ENCODE results near the gene MS4A7. TPM values are rescaled to one million over a fixed set of nuclear protein-coding genes. Genes with fewer than 3 reads are reported as not detected.

MS4A7 gene
- total and polyA plus RNA-seq, 2 of the 4 experiments (the other 2 are of a cell fraction), result not detected

- H3K18ac ChIP-seq (ENCODE audit: low read depth, low read length), result no peak overlapping the region
- CTCF ChIA-PET, result interaction anchor here (0.7 kb wide), 1 partner anchor 16 kb away, joined by 4 read pairs; no protein-coding TSS in a partner anchor
- no peak overlapping the region for H3K23ac ChIP-seq (ENCODE audit: low read depth, low read length)
- POLR2A ChIA-PET (ENCODE audit: unreplicated experiment), result no interaction called here
- no peaks in the 10 kb centered on the region for H3K79me1 ChIP-seq (ENCODE audit: low read depth in 1 of 2, low read length in 2 of 2)
- WGBS, 2 experiments (ENCODE audit: extremely low coverage in 2 of 2, insufficient read length in 1 of 2), result no CpG with 5 or more reads among the region's 2 CpGs
- intact Hi-C loops (cut with micrococcal nuclease), result no loop called here
- H4K5ac ChIP-seq (ENCODE audit: low read depth, low read length), result no peak overlapping the region
- H2BK15ac ChIP-seq (ENCODE audit: low read depth, low read length), result no peak overlapping the region
- H3K14ac ChIP-seq (replicated peaks; ENCODE audit: low read depth, low read length), result no peak overlapping the region
- H2AFZ ChIP-seq (replicated peaks; ENCODE audit: low read length, poor library complexity), result no peak overlapping the region
- BruUV-seq (replicated peaks), result no TSS peak
- ATAC-seq (ENCODE audit: low read depth) (peak; percentile 46), DNase-seq (peak; percentile 13)
- no peak overlapping the region for H2AK9ac ChIP-seq (replicated peaks; ENCODE audit: low read depth, low read length, poor library complexity)
- H3K4me2 ChIP-seq (ENCODE audit: low read depth, low read length), result no peak overlapping the region
- H3K56ac ChIP-seq (ENCODE audit: extremely low read depth, insufficient read depth, low read length), result no peak overlapping the region
- dilution Hi-C loops (cut with HindIII; ENCODE audit: low sequenced_read_pairs, unreplicated experiment), result no loop called here
- H3K4me3 ChIP-seq (ENCODE audit: insufficient read depth, low read depth, low read length), result no peak overlapping the region
- H3K27me3 ChIP-seq (ENCODE audit: control insufficient read depth, insufficient read depth, low read length), result no peaks in the 10 kb centered on the region
- no peaks in the 10 kb centered on the region for H3K4me1 ChIP-seq (ENCODE audit: control insufficient read depth, insufficient read depth, low read length)
- H3K27ac ChIP-seq (ENCODE audit: insufficient read depth, low read length), result no peak overlapping the region
- H2BK120ac ChIP-seq (ENCODE audit: low read depth, low read length), result no peak overlapping the region
- in situ Hi-C loops (cut with MboI; ENCODE audit: low sequenced_read_pairs), result no loop called here
- H3K4ac ChIP-seq (ENCODE audit: low read depth, low read length), result no peak overlapping the region
- H4K20me1 ChIP-seq (ENCODE audit: insufficient read depth, low read length), result no peaks in the 10 kb centered on the region
- no peaks in the 10 kb centered on the region for H3K9me1 ChIP-seq (ENCODE audit: insufficient read depth, low read length)
- H3K9me3 ChIP-seq (ENCODE audit: control insufficient read depth, insufficient read depth, low read length), result no peaks in the 10 kb centered on the region; the same call in 1 of the 2 replicates
- no peak overlapping the region for H2AK5ac ChIP-seq (ENCODE audit: low read depth, low read length)
- no peak overlapping the region for H3K9ac ChIP-seq (ENCODE audit: low read depth, low read length)
- no peak overlapping the region for H2BK5ac ChIP-seq (ENCODE audit: low read depth, low read length, poor library complexity, severe bottlenecking)
- H4K91ac ChIP-seq (ENCODE audit: insufficient read depth, low read depth, low read length), result no peak overlapping the region
- H3K36me3 ChIP-seq (ENCODE audit: control insufficient read depth, insufficient read depth, low read length), result no peaks in the 10 kb centered on the region
- no peak overlapping the region for H2BK20ac ChIP-seq (ENCODE audit: low read depth, low read length)
- no peak overlapping the region for H4K8ac ChIP-seq (ENCODE audit: low read depth in 2 of 2, low read length in 2 of 2)
- no peak for TF ChIP-seq RFX5 (IDR thresholded peaks at IDR 0.05; ENCODE audit: low read depth, low read length)
- no peak for TF ChIP-seq CEBPB (IDR thresholded peaks at IDR 0.05; ENCODE audit: low read depth, low read length)
- TF ChIP-seq CTCF (conservative IDR thresholded peaks at IDR 0.05; ENCODE audit: low read depth, low read length), result peak; percentile 49
- no peak for TF ChIP-seq MXI1 (IDR thresholded peaks at IDR 0.05; ENCODE audit: borderline replicate concordance, low read depth, low read length)
Measured at GRCh38 chr11:60334005-60334620, 44.2 kb upstream of the MS4A7 start.
